ENCODE results near the gene OR4K15. TPM values are rescaled to one million over a fixed set of nuclear protein-coding genes. Genes with fewer than 3 reads are reported as not detected.

Gene OR4K15
- total and polyA plus RNA-seq, 2 of the 13 experiments (the other 11 are each of a cell fraction or from before 2014, with no cell fraction given): not detected

GRCh38 chr14:19974844-19975243 lies 547 bp upstream of the OR4K15 start:
- Histone ChIP-seq H3K27ac (ENCODE audit: extremely low read length, insufficient read depth, low read length) (no peak overlapping the region), H3K4me2 (ENCODE audit: low read depth, low read length) (no peak overlapping the region), H3K4me1 (ENCODE audit: insufficient read depth, low read length) (no peaks in the 10 kb centered on the region), H3K9me3 (ENCODE audit: low read length) (no peaks in the 10 kb centered on the region), H3K27me3 (ENCODE audit: control insufficient read depth in 1 of 2, insufficient read depth in 2 of 2, low read length in 2 of 2) (no peaks in the 10 kb centered on the region), H3K9ac (ENCODE audit: insufficient read depth, low read depth, low read length) (no peak overlapping the region), H2AFZ (ENCODE audit: low read length) (no peak overlapping the region), H4K20me1 (ENCODE audit: insufficient read depth, low read length) (no peaks in the 10 kb centered on the region), H3K79me2 (ENCODE audit: insufficient read depth, low read length) (no peaks in the 10 kb centered on the region), H3K4me3 (replicated peaks in 1 of 3; ENCODE audit: insufficient read depth in 1 of 3, low read depth in 2 of 3, low read length in 3 of 3) (no peak overlapping the region), H3K36me3 (replicated peaks in 1 of 2; ENCODE audit: control insufficient read depth in 1 of 2, insufficient read depth in 2 of 2, low read length in 2 of 2) (no peaks in the 10 kb centered on the region)
- no TSS peak for BruUV-seq (replicated peaks)
- intact Hi-C loops (cut with micrococcal nuclease; ENCODE audit: unreplicated experiment): no loop called here
- DNase-seq (ENCODE audit: low spot score) (no peak), FAIRE-seq (no peak), ATAC-seq (no peak)
- ChIA-PET POLR2A (no interaction called here), CTCF (ENCODE audit: low intra/inter-chr PET ratio, low total read pairs) (no interaction called here)
- 5% methylated on average over 1 of the region's 1 CpG for WGBS (ENCODE audit: low lambda C conversion rate)
- in situ Hi-C loops (cut with HindIII; ENCODE audit: extremely low pct_ligation_motif_present, low pct_unique_long_range_greater_than_20kb): no loop called here
- no peak for TF ChIP-seq ZFP37 (CRISPR knock-in tag; IDR thresholded peaks at IDR 0.05; ENCODE audit: borderline replicate concordance)
- TF ChIP-seq RFXANK (CRISPR knock-in tag; IDR thresholded peaks at IDR 0.05): no peak
- TF ChIP-seq TFDP2 (CRISPR knock-in tag; IDR thresholded peaks at IDR 0.05): no peak
- TF ChIP-seq ZNF567 (CRISPR knock-in tag; IDR thresholded peaks at IDR 0.05; ENCODE audit: borderline replicate concordance): no peak
- no peak for TF ChIP-seq MXI1 (IDR thresholded peaks at IDR 0.05; ENCODE audit: borderline replicate concordance, low read depth, low read length)
- no peak for TF ChIP-seq ZBTB14 (CRISPR knock-in tag; IDR thresholded peaks at IDR 0.05)
- no peak for TF ChIP-seq FOXO1 (CRISPR knock-in tag; IDR thresholded peaks at IDR 0.05)
- no peak for TF ChIP-seq ZNF460 (CRISPR knock-in tag; IDR thresholded peaks at IDR 0.05; ENCODE audit: borderline replicate concordance)
- TF ChIP-seq ZNF776 (CRISPR knock-in tag; IDR thresholded peaks at IDR 0.05): no peak
- TF ChIP-seq NRL (CRISPR knock-in tag; IDR thresholded peaks at IDR 0.05; ENCODE audit: borderline replicate concordance): no peak
- no peak for TF ChIP-seq ZBTB2 (CRISPR knock-in tag; IDR thresholded peaks at IDR 0.05; ENCODE audit: low read depth)
- no peak for TF ChIP-seq TMF1 (CRISPR knock-in tag; IDR thresholded peaks at IDR 0.05; ENCODE audit: low read depth)
- TF ChIP-seq ZNF713 (CRISPR knock-in tag; IDR thresholded peaks at IDR 0.05): no peak
- TF ChIP-seq PAF1 (CRISPR knock-in tag; IDR thresholded peaks at IDR 0.05): no peak
- TF ChIP-seq DNMT1 (CRISPR knock-in tag; IDR thresholded peaks at IDR 0.05): no peak
- TF ChIP-seq ZNF382 (CRISPR knock-in tag; IDR thresholded peaks at IDR 0.05; ENCODE audit: borderline replicate concordance): no peak
- no peak for TF ChIP-seq SCMH1 (CRISPR knock-in tag; IDR thresholded peaks at IDR 0.05; ENCODE audit: borderline replicate concordance)
- no peak for TF ChIP-seq ZNF768 (CRISPR knock-in tag; IDR thresholded peaks at IDR 0.05)
- TF ChIP-seq ARNT (IDR thresholded peaks at IDR 0.05): no peak

Measured in HepG2 (cell line).